CD1c-positive myeloid dendritic cell (primary cell): ENCODE measurements around the gene DICER1.

Source experiments
- DNase-seq: peaks from one replicate; pipeline ENCODE4 v3.0.0-alpha.2; 2016; ENCODE audit errors: extremely low spot score

DICER1 gene

DNA sequence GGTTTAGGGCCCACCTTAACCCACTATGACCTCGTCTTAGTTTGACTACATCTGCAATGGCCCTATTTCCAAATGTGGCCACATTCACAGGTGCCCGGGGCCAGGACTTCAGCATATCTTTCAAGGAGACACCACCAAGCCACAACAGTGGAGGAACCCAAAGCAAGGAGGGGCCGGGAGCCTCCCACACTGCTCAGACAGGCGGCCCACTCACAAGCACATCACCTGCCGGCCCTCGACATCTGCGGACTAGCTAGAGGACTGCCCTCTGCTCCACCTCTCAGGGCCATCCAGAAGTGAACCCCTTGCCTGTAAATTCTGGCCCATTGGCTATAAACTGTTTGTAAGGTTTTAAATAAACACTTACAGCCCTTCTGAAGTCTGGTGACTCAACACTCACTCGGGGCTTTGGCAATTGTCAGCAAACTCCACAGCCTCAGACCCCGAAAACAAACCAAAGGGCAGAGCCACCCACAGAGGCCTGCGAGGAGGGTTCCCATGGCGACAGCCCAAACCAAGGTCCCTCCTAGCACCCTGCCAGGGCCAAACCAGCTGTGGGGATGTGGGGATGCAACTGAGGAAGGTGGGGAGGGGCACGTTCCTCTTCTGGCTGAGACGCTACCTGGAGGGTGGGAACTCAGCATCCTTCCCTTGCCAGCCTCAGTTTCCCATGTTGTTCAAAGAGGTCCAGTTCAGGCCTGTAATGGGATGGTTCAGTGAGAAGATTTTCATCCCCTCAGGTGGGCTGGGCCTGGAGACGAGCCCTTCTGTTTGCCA lies 95.8 kb downstream of the DICER1 start:
- no peak for DNase-seq

DNA sequence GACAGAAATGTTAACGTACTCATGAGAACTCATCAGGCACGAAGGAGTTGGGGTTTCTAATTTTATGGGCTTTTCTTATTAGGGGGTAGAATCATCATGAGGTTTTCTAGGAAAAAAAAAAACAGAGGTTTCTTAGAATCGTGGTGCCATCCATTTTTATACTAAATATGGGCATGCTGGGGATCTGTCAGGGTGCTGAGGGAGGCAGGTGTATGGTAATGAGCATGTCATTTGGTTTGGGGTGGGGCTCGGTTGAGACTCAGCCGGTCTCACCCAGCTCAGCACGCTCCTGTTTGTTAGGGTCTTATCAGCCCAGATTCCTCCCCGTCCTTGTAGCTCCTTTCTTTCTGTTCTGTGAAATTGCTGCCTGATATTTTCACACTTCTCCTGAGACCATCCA lies 98.2 kb downstream of the DICER1 start:
- DNase-seq = no peak

DNA sequence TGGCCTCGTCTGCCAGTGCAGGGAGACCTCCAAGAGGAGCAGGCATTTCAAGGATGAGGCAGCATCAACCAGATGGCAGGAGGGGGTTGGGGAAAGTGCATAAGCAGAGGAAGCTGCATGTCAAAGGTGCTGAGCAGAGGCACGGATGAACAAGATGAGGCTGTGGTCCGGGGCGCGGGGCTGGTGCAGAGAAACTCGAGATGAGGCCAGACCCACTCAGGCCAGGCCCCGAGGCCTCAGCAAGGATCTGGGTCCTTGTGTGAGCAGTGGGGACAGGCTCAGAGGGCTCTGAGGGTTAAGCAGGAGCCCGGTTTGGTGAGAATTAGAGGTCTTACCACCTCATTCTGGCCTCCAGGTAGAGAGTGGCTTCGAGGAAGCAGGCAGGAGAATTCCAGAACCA lies 98.8 kb downstream of the DICER1 start:
- no peak for DNase-seq

DNA sequence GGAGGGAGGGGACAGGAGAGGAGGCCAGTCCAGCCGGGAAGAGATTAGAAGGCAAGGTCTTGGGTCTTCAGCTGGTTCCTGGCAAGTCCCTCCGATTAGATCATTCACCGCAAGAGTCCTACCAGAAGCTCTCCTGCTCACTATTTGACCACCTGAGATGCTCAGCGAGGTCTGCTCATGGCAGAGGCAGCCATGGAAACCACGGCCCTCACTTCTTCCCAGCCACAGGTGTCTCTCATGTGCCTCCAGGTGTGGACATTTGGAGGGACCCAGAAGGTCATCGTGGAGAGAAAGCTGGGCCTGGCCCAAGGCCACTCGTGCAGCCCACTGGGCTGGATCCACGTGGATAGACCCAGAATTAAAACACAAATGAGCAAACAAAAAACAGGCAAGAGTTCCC lies 99.5 kb downstream of the DICER1 start:
- DNase-seq = no peak

DNA sequence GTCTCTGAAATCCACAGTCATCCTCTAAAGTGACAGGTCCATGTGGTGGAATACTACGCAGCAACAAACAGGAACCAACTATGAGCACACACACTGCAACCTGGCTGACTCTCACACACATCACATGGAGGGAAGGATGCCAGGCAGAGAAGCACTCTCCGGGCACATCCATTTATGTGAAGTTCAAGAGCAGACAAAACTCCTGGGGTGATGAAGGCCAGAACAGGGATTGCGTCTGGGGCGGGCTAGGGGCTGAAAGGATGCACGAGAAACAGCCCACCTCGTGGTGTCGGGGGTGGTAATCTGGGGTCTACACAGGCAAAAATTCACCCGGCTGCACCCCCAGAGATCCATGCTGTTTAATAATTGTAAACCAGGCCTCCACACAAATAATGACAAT lies 100.2 kb downstream of the DICER1 start:
- no peak for DNase-seq

DNA sequence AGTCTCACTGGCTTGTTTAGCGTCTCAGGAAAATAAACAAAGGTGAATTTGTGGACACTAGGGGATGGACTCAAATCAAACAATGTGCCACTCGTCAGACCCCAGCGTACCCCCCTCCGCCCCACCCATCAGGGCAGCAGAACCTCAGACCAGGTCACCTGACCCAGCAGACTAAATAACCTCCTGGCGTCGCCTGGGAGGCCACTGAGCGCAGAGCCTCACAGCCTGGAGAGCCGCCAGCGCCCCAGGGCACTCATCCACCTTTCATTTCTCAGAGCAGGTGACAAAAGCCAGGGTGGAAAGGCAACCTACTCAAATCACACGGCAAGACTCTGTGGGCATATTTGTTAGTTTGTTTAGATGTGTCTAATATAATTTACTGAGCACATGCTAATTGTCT lies 100.9 kb downstream of the DICER1 start:
- no peak for DNase-seq

DNA sequence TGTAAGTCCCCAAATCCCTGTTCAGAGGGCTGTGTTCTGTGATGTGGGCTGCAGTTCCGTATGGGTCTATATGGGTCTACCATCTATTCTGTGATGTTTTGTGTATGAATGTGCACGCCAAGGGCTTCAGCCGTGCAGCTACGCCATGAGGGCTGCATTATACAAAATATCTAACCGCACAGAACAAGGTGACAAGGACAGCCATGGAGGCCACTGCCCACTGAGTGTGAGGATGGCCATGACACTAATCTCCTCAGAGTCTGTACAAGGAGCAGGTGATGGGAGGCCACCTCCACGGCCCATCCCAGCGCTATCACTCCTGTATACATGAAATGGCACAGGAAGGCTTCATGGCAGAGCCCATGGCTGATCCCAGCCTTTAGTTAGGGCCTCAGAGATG lies 102.0 kb downstream of the DICER1 start:
- no peak for DNase-seq

DNA sequence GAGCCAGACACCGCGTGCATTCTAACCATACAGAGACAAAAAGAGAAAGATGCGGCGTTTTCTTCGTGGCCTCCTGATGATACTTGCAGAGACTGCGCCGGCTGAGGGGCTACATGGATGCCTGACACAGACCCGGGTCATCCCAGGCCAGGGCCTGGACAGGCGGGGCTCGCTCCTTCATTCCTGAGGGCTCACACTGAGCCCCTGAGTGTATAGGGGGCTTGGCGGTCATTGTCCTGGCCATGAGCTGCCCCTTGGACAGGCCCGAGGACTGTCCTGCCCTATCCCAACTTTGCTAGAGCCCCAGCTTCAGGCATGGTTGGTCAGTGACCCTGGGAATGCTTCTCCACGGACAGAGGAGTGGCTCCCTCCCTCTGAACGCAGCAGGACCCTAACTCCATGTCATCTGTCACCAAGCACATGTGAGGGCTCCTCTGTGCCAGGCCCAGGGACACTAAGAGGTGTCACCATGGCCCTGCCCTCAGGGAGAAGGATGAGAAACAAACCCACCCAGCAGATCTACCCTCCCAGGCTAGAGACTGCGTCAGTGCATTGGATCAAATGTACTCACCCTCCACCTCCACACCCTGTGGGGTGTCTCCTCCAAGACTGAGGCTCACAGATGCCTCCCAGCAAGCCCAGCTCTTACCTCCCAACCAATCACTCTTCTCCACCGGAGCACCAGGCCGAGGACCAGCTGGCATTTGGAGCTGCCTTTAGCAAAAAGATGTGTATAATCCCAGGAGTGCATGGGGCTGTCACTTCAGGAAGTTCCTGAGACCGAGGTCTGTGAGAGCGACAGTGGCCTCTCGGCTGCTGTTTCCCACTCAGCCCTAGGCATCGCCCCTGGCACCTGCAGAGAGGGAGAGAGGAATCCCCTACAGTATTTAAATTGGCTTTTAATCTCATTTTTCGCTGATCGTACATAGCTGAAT lies 102.7 kb downstream of the DICER1 start:
- no peak for DNase-seq

DNA sequence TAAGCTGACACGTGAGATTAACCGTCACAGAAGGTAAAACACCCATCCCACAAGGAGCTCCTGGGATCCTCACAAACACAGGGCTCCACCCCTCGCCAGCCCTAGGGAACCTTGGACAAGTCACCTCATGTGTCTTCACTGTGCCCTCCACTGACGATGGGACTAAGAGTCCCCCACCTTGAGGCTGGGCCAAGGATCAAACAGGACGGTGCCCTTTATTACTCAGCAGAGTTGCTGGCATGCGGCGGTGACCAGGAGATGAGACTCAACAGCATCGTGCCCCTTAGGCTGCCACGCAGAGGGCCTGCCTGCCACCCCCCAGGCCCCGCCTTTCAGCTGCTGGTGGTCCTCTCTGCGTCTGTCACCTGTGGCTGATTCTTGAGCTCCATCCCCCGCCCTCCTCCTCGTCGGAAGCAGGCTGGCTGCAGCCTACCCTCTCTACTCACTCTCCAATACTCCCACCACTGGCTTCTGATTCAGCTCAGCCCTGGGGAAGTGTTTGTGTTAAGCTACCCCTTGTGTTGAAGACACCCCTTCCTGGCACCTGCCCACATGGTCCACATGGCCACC lies 105.2 kb downstream of the DICER1 start:
- DNase-seq = no peak

DNA sequence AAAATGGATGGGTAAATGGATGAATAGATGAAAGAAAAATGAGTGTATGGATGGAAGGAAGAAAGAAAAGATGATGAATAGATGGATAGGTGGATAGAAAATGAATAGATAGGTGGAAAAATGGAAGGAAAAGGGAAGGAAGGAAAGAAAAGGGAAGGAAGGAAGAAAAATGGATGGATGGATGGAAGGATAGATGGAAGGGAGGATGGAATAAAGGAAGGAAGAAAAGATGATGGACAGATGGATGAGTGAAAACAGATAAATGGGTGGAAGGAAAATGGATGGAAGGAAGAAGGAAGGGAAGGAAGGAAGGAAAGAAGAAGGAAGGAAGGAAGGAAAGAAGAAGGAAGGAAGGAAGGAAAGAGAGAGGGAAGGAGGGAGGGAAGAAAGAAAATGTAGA lies 107.4 kb downstream of the DICER1 start:
- DNase-seq = no peak

DNA sequence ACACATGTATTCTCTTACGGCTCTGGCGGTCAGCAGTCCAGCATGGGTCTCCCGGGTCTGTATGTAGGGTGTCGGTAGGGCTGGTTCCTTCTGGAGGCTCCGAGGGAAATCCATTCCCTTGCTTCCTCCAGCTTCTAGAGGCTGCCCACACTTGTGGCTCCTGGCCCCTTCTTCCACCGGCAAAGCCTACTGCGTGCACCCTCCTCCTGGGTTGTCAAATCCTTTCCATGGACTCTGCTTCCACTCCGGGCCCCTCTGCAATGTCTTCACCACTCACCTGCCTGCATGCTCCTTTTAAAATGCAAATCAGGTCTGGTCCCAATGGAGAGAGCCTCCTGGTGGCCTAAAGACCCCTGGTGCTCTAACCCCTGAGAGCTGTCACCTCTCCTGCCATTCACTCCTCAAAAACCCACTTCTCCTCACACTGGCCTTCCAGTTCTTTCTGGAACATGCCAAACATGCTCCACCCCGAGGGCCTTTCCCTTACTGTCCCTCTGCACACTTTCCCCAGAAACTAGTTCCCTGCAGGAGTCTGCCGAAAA lies 108.5 kb downstream of the DICER1 start:
- no peak for DNase-seq

DNA sequence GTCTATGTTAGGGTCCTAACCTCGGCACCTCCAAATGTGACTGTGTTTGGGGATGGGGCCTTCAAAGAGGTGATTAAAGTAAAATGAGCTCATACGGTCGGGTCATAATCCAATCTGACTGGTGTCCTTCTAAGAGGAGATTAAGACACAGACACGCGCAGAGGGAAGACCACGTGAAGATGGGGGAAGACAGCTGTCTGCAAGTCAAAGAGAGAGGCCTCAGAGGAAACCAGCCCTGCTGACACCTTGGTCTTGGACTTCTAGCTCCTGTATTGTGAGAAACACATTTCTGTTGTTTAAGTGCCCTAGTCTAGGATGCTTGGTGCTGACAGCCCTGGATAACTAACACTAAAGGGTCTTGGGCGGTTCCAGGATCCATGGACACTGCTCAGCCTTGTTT lies 109.6 kb downstream of the DICER1 start:
- DNase-seq = no peak

DNA sequence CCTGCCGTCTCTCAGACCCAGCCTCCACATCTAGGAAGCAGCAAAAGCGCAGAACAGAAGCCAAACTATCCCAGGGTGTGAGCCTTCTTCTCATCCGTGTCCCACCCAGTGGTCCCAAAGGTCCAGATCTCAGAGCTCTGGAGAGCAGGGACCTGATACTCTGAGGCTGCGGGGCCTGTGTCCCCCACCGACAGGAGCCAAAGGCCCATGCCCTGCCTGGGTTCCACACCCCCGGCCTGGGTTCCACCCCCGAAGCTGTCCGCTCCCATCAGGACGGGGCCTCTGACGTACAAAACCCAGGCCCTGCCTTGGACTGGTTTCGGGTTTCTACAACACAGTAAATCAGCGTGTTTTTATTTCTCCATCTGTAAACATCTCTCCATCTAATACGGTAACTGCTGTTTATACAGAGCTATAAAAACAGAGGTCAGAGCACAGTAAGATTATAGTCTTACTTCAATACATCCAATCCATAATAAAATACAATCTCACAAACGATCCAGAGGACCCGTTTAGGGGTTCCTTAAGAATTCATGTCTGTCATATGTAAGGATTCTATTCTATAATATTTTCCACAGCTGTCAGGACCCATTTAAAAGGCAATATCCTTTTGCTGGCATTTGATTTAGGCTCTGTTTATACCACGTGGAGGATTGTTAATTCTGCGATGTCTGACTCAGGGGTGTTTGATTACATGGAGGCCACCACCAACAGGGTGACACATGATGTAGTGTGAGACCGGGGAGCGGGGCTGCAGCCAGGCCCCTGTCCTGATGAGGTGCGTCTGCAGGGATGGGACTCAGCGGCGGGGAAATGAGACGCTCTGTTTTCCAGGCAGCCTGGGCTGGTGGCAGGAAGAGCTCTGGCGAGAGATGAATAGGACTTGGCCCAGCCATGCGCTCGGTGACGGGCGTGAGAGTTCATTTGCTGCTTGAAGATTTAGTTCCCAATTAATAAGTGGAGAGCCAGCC lies 110.3 kb downstream of the DICER1 start:
- no peak for DNase-seq

DNA sequence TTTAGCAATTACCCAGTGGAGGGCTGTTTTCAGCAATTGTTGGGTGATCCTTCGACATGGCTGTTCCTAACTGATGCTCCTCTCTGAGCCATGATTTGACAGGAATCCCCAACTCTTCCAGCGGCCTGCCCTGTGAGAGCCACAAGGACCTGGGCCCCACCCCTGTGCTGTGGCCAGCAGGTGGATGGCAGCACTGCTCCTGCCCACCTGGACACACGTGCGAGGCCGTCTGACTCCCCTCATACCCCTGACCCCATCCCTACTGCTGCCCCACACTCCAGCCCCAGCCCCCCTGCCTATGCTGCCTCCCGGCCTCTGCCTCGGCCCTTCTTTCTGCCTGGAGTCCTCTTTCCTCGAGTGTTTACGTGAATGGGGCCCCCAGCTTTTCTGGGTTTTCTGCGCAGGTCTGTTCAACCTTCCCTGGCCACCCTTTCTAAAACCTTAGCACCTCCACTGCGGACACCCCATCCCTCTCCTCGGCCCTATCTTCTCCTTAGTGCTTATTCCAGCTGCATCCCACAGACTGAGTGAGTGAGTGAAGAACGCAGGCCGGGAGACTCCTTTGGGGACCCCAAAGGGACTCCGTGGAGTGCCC lies 111.4 kb downstream of the DICER1 start:
- DNase-seq = no peak

DNA sequence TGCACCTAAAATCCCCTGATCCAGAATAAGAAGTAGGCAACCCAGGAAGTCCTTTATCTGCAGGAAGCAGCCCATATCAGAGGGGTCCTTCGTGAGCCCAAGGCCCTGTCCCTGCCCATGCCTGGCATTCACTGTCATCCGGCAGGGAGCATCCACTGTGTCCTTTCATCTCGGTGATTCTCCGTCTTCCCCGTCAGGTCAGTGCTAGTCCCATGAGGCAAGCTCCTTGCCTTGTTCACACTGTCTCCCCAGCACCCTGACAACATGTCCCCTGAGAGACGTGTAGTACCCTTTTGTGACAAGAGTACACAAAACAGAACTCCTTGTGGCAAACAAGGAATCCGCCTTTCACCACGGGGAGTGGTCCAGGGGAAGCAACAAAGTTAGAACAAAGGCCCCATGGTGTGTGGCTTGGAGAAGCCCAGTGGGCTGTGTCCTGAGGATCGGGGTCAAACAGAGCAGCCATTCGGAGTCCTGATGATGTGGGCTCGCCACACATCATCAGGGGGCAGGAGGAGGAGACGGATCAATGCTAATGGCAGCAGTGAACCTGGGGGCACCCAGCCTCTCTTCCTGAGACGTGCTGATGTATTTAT lies 112.1 kb downstream of the DICER1 start:
- DNase-seq = no peak

DNA sequence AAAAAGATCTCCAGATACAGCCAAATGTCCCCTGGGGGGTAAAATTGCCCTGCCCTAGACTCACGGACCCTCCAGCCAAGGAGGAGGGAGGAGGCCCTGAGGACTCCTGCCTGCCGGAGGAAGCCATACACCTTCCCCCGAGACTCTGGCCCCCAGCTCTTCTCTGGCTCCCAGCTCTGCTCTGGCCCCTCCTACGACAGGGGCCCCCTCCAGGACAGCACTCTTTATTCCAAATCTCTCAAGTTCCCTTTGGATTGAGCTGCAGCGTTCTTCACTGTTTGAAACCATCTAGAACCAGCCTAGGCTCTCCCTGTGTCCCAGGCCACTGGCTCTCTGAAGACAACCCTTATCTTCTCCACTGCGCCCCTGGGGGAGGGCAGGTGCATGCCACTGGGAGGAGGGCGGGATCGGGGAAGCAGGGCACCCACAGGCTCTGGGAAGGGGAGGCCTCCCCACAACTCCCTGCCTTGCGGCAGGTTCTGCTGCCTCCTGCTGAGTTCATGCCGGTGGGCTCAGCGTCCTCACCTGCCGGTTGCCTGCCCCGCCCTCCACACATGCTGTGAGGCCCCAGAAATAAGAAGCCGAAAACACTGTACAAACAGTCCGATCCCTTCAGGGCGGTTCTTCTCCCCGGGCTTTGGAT lies 112.7 kb downstream of the DICER1 start:
- DNase-seq = no peak

DNA sequence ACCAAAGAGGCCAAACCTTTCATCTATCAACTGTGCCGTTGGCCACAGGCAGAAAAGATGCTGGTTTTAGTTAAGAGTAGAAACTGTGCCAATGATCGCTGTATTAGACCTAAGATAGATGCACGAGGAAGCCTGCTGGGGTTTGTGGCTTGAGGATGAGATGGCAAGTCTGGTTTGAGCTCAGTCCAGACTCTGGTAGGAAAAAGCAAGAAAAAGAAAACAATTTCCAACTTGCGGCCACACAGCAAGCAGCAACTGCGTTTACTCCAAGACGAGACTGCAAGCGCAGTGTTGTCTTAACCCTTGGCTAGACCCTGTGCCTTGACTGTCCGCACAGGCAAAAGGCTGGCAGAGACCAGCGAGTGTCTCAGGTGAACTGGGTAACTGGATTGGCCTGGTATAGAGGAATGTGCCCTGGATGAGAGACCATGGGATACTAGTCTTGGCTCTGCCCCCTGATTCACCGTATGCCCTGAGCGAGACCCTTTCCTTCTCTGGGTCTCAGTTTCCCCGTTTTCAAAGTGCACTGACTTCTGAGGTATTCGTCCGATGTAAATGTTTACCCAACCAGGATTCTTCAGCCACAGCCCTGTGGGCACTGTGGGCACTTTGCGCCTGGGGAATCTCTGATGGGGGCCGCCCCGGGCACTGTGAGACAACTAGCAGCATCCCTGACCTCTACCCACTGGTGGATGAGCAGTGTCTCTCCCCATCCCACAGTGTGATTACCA lies 113.4 kb downstream of the DICER1 start:
- DNase-seq = no peak

DNA sequence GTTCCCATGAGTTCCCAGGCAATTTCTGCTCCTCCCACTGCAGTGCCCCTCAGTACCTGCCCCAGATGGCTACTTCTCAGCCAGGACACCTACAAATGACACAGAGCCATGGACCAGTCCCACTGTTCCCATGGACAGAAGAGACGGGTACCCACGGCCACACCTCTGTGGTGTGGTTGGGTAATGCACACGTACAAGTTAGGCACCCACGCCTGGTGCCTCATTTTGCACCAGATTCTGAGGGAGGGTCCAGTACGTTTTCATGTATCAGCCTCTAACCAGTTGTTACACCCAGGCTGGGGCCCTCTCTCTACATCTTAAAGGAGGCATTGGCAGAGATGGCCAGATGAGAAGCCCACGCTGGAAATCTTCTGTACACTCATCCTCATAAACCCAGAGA lies 114.0 kb downstream of the DICER1 start:
- no peak for DNase-seq

DNA sequence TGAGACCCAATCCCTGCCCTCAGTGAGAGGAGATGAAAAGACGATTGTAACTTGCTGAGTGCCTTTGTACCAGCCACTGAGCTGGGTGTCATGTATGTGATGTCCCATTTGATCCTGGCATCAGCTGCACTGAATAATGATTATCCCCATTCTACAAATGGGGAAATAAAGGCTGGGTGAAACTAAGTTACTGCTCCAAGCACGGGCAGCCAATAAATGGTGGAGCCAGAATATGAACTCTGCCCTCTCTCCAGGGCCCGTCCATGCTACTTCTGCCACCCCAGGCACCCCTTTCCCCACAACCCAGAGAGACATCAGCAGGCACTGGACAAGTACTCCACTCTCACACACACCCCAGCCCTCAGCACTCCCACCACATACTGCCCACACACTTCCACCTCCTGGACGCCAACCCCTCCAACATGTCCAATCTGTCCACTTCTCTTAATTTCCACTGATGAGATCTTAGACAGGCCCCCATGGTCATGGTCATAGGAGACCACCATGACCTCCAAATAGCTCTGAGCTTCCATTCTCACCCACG lies 115.8 kb downstream of the DICER1 start:
- no peak for DNase-seq
